ENCODE measurements around the gene IMP4.
A peak's percentile ranks its signal among the peaks of the same experiment; 100 is the strongest.
"Not testable (repeated sequence)": the region's sequence is repeated elsewhere in the genome, so short reads cannot be mapped to it uniquely, and the experiment has no call there.

The IMP4 gene, protein sequence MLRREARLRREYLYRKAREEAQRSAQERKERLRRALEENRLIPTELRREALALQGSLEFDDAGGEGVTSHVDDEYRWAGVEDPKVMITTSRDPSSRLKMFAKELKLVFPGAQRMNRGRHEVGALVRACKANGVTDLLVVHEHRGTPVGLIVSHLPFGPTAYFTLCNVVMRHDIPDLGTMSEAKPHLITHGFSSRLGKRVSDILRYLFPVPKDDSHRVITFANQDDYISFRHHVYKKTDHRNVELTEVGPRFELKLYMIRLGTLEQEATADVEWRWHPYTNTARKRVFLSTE

DNA sequence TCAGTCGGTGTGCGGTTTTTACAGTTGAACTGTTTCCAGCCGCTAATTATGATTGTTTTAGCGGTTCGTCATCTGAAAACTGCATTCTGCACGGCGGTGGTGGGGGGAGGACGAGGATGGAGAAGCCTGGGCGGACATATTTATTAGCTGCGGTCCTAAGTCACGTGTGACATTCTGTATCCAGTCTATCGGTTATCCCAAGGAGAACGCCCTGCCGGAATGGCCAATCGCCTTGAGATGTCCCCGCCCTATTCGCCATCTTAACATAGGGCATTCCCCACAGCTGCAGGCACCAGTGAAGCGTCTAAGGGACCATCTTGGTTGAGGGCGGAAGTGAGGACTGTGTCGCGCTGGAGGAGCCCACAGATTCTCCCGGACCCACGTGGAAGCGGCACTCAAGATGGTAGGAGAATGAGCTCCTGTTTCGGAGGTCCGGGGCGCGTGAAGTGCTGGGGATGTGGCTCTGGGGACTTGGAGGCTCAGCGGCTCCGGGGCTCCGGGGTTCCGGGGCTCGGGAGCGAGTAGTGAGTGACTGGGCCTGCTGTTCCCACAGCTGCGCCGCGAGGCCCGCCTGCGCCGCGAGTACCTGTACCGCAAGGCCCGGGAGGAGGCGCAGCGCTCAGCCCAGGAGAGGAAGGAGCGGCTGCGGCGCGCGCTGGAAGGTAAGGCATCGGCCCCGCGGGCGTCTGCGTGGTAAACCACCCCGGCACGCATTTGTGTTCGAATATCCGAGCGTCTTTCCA lies at the start of gene IMP4:
TSS of gene IMP4 (plus strand) at position 365 of the 743 bp plus-strand sequence. CDS start at position 401, 36 bp downstream.
- FAIRE-seq, result peak; percentile 94

DNA sequence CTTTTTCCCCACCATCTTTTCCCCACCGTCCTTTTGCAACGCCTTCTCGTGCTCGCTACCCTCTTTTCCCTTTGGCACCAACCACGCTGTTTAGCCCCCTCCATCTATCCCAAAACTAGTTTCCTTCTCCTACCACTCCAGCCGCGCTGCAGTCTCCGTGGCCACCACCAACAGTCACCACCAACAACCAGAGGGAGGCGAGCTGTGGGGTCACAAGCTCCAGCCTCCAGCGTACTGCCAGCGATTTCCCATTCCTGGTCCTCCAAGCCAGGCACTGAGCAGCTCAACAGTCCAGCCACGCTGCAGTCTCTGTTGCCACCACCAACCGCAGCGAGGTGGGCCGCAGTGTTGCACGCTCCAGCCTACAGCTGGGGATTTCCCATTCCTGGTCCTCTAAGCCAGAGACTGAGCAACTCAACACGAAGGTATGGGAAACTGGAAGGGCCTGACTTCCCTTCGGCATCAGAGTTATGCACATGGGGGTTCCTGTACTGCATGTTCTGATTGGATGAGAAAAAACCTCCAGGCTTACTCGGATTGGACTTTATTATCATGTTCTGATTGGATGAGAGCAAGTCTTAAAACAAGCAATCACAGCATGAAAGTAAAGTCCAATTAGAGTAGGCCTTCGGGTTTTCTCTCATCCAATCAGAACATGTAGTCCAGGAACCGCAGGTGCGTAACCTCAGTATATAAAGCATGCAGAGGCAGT lies 42.3 kb upstream of the IMP4 start:
- FAIRE-seq, result no peak

DNA sequence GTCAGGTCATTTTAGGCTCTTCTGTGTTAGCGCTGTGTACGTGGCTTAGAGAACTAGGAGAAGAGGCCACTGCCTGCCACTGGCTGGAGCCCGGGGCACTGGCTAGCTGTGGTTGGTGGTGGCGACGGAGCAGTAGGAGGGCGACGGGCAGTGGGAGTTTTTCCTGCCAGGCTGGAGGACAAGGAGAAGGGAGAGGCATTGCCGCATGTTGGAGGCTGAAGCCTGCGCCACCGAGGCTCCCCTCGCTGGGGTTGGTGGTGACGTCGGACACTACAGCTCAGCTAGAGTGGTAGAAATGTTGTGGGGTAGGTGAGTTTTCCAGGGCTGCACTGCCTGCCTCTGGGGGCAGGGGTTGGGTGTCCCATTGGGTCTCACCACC lies 41.7 kb upstream of the IMP4 start:
- FAIRE-seq, result no peak

DNA sequence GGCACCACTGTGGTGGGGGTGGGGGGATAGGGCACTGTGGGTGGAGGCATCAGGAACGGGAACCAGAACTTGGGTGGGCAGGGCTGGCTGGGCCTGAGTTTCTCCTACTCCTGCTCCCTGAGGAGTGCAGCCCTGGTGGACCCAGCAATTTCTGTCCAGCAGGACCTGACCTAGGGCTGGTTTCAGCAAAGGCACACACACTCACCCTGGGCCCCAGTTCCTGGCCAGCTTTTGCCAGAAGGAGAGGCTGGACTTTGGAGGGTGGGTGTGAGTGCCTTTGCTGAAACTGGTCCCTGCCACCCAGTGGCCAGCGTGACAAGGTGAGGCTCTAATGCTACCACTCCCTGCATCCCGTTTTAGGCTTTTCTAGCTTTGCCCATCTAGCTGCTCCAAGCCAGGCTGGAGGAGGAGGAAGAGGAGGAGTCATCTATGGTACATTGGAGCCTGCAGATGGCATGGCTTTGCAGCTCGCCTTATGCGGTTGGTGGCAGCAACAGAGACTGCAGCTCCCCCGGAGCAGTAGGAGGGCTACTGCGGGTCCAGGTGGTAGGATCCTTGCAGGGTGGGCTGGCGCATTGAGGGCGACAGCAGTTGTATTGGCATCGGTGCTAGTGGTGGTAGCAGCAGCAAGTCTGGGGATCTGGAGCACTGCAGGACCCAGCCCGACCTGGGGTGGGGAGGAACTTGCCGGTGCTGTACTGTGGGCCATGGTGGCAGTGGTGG lies 40.4 kb upstream of the IMP4 start:
- no peak for FAIRE-seq

DNA sequence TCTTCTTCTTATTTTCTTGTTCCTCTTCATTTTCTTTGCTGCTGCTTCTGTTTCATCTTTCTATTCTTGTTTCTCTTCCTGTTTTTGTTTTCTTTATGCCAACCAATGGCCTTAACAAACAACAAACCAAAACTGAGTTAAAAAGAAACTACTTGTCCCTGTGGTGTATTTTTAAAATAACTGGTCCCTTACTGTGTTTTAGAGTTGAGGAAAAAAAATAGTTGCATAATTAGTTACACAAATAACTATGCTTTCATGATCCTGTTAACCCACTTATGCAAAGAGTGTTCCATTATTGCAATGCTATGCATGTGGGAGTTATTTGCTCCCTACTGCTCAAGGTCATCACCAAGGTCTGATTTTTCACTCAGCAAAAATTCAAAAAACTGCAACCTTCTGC lies 39.5 kb upstream of the IMP4 start:
- FAIRE-seq, result no peak

DNA sequence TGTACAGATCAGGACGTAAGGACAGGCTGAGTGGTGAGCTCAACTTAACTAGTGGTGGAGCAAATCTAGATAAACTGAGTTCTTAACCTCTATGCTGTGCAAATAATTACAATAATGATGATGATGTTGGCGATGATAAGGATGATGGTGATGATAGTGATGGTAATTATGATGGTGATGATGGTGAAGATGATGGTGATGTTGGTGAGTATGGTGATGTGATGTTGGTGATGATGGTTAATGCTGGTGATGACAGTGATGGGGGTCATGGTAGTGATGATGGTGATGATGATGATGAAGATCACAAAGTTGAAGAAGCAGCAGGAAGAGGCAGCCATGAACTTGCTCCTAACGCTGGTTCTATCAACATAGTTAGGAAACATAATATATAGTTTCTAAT lies 38.0 kb upstream of the IMP4 start:
- no peak for FAIRE-seq

DNA sequence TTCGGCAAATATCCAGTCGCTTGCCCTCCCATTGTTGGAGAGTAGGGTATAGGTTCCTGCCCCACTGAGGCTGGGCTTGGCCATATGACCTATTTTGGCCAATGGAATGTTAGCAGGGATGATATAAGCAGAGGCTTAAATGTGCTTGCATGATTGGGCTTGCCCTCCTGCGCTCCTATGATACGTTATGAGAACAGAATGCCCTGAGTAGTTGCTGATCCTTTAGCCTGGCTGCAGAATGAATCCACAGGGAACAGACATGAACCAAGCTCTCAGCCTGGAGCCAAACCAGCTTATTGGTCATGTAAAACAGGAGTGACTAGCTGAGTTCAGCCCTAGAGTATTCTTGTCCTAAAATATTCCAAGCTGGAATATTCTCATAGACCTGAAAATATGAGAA lies 34.8 kb upstream of the IMP4 start:
- no peak for FAIRE-seq

DNA sequence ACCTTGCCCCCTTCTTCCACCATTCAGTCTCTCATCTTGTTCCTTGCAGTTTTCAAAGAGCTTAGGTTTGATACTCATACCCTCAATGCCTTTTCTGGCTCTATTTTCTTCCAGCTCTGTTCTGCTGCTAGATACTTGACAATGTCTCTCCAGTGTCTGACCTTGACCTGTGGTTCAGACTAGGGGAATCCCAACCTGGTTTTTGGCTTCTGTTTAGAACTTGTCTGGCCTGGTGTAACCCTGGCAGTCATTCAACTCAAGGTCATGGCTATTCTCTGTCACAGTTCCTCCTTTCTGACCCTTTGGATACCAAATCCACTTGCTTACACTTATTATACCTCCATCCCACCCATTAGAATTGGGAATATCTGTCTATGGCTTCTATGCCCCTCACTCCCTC lies 31.8 kb upstream of the IMP4 start:
- FAIRE-seq, result no peak

DNA sequence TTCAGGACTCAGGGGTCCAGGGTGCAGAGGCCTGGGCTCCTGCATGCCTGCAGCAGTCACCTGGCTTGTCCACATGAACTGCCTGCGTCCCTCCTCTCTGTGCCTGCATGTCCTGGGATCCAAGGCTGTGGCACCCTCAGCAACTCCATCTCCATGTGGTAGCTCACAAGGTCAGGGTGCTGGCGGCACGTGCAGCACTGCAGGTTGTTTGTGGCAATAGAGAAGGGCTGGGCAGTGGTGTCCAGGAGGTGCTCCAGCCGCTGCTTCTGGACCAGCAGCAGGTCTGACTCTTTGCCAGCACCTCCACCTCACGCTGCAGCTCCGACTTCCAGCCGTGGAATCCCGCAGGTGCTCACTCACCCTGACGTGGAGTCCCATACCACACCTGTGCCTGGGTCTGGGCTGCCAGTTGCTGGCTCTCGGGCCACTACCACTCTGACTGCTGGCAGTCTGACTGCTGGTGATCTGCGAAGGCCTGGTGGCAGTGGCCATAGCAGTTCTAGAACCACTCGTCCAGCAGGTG lies 28.8 kb upstream of the IMP4 start:
- FAIRE-seq, result no peak

DNA sequence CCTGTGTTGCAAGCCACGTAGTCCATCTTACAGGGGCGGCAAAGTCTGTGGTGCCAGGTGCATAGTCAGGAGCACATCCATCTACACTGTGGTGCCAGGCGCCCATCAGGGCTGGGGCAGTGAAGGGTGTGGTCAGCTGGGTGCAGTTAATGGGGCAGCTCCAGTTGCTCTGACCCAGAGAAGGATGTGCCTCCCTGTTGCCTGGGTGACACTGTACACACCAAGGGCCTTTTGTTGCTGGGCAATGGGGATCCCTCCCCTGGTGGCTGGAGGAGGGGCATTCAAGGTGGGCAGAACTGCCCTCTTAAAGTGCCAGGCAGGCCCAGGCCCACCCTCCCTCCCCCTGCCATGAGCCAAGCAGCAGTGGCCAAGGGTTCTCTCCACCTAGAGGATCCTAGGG lies 28.3 kb upstream of the IMP4 start:
- no peak for FAIRE-seq

DNA sequence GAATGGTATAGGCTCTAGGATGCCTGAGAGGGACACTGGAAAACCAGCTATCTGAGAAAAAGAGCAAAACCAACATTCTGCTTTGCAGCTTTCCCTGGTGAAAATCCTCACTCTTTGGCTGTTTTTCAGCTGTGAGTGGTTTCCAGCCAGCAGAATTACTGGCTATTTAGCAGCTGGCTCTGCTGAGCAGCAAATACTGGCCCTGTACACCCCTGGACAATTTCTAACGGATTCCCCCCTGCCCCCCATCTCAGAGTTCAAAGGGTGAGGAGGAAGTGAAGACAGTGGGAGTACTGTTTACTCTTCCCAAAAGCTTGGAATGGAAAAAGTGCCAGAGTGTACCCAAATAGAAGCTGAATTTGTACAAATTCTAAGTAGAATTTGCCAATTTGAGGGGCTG lies 26.1 kb upstream of the IMP4 start:
- FAIRE-seq, result no peak

DNA sequence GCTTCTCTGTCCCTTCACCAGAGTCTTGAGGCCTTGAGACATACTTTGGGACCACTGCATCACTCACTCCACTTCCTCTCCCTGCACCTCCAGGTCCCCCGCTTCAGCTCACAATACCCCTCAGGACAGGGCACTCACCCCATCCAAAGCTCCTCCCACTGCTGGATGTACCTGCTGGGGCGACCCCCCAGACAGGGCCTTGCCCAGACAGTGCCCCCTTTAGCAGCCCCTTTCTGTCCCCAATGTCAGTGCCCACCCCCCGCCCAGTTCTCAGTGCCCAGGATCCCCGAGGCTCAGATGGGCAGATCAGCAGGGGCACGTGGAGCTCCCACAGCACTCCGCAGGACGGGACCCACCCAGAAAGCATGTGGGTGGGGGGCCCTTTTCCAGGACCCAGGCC lies 23.8 kb upstream of the IMP4 start:
- FAIRE-seq, result no peak

DNA sequence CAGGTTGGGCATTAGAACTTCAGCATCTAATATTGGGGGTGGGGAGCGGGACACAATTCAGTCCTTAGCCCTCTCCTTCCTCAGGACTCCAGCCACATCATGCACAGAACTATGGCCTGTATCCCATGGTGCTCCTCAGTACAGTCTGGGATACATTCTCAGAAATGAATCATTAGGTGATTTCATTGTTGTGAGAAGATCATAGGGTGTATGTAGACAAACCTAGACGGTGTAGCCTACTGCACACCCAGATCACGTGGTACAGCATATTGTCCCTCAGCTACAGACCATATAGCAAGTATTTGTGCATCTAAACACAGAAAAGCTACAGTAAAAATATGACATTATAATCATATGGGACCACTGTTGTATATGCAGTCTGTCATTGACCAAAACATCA lies 23.2 kb upstream of the IMP4 start:
- no peak for FAIRE-seq

DNA sequence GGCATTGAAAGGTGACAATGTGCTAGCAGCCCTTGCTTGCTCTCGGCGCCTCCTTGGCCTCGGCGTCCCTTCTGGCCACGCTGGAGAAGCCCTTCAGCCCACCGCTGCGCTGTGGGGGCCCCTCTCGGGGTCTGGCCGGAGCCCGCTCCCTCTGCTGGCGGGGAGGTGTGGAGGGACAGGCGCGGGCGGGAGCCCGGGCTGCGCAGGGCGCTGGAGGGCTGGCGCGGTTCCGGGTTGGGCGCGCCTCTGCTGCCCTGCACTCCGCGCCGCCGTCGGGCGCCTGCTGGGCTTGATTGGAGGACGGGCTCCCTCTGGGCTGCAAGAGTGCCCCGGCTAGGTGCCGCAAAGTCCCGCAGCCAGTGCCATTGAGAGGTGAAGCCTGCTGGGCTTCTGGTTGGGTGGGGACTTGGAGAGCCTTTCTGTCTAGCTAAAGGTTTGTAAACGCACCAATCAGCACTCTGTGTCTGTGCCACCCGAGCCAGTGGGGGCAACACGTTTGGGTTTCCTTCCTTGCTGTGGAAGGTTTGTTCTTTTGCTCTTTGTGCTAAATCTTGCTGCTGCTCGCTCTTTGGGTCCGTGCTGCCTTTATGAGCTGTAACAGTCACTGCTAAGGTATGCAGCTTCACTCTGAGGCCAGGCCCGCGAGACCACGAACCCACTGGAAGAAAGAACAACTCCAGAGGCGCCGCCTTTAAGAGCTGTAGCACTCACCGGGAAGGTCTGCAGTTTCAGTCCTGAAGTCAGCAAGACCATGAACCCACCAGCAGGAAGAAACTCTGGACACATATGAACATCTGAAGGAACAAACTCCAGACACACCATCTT lies 14.8 kb upstream of the IMP4 start:
- FAIRE-seq, result no peak

DNA sequence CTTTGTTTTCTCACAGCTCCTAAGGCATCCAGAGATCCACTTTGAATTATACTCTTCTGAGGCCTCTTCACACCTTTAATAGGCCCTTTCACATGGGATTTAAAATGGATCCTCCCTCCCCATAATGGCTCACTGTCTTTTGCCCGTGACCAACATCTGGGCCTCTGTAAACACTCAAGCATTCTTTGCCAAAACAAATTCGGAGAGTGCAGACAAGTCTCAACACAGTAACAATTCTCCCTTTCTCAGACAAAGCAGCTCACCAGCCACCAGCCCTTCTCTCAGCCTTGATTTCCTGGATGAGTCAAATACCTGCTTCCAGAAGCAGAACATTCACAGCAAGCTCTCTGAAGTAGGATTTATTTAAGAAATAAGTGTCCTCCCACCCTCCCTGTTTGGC lies 14.0 kb upstream of the IMP4 start:
- FAIRE-seq, result no peak

DNA sequence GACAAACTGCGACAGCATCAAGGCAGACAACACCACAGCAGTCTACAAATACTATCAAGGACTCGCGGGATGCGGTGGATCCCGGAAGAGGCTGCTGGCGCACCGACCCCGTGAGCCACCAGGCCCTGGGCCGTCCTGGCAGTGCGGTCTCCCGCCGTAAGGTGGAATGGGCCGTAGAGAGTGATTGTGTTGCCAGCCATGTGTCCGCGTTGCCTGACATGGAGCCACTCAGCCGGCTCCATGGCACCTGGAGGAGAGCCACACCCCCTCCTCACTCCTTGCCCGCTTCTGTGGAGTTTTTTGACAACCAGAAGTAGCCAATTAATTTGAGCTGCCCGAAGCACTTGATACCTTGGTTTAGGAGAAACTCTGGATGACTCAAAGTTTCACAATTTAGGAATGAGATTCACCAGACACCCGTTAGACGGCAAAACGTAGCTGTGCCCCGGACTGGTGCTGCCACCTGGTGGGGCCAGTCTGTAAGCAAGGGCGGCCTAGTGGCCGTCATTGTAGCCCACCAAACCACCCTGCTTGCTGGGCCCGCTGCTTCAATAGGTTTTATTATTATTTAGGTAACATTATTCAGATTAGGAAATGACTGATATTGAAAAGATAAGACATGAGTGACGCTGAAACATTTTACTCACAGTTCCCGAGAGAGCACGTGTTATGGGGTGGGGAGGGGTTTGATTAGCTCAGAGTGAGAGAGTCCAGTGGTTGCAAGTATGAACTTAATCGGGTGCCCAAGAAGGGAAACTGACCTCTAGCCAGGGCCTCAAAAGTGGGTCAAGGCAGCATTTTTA lies 10.2 kb upstream of the IMP4 start:
- peak; percentile 63 for FAIRE-seq

DNA sequence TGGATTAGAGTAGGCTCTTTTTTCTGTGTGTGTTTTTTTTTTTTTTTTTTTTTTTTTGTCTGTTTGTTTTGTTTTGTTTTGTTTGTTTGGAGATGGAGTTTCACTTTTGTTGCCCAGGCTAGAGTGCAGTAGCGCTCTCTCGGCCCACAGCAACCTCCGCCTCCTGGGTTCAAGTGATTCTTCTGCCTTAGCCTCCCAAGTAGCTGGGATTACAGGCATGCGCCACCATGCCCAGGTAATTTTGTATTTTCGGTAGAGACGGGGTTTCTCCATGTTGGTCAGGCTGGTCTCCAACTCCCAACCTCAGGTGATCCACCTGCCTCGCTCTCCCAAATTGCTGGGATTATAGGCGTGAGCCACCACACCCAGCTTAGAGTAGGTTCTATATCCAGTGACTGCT lies 9.4 kb upstream of the IMP4 start:
- FAIRE-seq, result not testable (repeated sequence)

DNA sequence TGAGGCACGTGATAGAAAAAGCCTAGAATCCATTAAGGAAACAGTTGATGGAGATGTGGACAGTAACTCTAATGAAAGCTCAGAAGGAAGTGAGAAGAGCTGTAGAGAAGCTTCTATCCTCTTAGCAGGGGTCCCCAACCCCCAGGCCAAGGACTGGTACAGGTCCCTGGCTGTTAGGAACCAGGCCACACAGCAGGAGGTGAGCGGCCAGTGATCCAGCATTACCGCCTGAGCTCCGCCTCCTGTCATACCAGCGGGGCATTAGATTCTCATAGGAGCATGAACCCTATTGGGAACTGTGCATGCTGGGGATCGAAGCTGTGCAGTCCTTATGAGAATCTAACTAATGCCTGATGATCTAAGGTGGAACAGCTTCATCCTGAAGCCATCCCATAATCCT lies 8.7 kb upstream of the IMP4 start:
- no peak for FAIRE-seq

DNA sequence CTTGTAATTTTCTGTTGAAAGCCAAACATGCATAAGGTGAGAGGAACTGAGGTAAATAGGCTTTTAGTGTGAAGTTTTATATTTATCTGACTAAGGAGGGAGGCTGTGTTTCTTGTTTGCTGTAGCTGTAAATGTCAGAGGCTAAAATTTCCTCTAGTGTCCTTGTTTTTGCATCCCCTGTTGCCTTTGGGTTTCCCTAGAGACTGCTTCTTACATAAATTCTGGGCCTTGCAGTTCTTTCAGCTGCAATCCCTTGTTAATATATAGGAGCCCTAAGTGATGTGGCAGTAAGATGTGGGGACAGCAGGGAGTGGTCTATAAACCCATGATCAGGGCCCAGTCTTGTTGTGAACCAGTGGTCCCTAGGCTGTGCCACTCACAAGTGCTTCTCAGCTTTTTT lies 7.5 kb upstream of the IMP4 start:
- FAIRE-seq, result no peak

DNA sequence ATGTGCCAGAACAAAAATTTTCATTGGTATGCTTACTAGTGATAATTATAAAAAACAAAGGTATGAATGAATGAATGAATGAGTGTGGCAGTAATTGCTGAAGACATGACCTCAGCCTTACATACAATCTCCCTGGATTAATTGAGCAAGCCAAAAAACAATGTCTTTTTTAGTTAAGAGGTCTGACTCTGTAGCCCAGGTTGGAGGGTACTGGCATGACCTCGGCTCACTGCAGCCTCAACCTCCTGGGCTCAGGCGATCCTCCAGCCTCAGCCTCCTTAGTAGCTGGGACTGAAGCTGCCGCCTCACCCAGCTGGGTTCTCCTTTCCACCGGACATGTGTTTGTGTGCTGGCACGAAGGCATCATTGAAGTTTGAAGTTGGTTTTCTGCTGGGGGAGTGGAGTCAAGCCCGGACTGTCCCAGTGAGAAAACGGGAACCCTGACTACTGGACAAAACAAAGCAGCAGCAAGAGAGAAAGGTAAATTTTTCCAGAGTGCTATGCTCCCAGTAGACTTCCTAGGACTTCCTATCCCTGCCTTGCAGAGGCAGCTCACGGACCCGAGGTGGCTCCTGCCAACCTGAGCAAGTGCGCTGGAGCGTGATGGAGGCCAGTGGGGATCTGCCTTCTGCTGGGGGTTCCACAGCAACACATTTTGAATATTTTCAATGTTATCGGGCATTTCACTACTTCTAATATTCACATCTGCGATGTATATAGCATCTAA lies 6.4 kb upstream of the IMP4 start:
- no peak for FAIRE-seq
